Measurements from ENCODE around the gene RALGPS1.

The RALGPS1 gene

DNA sequence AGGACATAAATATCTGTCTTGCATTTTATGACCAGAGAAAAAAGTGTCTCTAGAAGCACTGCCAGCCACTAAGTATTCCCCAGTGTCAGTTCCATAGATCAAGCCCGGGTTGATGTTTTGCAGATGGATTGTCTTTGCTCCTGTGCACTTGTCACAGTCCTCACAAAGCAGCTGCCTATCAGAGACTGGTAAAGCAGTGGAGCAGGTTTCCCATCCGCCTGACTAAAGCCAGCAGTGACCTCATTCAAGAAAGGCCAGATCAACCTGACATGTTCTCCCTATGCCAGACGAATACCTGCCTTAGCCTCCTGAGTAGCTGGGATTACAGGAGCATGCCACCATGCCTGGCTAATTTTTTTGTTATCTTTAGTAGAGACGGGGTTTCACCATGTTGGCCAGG is 323.2 kb downstream of the RALGPS1 start:
- DNase-seq, result no peak

DNA sequence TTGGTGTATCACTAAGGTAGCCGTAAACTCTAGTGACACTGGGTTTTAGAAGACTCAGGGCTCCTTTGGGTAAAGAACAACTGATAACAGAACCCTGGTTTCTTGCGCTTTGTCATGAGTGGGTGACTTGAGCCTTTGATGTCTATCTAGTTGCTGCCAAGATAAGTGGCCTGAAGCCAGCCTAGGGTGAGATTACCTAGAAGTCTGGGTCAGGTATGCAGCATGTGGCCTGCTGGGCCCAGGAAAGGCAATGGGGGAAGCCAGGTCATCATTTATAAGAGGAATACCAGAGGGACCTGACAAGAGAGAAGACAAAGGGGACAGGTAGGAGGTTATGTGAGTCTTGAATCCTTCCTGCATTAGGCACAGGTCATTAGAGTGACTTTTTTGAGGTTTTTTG is 326.8 kb downstream of the RALGPS1 start:
- DNase-seq, result no peak

DNA sequence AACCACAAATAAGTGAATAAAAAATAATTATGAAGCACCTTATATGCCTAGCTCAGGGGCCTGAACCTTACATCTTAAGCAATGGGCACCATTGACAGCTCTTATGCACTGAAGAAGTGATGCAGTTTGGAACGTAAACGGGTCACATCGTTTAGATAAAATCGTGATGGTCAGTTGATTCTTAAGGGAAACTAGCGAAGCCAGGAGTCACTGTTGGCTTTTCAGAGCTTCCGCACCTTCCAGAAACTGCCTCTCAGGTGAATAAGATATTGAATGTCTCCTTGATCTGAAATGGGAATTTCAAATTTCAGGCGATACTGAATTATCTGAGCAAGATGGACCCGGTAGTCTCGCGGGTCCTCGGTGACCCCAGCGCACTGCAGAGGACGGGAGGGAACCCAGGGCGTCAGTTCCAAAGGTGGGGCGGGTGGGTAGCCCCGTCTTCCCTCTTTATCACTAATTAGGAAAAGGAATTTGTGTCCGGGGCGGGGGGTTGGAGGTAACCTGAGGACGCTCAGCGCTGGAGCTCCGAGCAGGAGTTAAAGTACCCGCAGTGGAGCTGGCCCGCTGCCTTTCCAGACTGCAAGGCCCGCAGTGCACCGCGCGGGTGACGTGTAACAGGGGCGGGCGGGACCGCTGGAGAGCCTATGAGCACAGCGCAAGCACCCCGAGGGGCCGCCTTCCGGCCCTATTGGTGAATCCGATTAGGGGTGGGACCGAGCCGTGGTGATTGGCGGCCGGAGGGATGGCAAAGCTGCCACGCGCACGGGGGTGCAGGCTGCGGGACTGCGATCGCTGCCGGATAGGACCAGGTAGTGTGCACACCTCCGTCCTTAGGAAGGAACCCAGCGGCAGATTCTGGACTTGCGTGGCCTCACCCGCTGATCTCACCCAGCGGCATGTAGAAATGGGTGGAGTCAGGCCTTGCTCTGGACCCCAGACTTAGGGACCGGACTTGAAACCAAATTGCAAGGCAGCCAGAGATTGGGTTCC is 330.3 kb downstream of the RALGPS1 start:
- peak; percentile 95 for DNase-seq

DNA sequence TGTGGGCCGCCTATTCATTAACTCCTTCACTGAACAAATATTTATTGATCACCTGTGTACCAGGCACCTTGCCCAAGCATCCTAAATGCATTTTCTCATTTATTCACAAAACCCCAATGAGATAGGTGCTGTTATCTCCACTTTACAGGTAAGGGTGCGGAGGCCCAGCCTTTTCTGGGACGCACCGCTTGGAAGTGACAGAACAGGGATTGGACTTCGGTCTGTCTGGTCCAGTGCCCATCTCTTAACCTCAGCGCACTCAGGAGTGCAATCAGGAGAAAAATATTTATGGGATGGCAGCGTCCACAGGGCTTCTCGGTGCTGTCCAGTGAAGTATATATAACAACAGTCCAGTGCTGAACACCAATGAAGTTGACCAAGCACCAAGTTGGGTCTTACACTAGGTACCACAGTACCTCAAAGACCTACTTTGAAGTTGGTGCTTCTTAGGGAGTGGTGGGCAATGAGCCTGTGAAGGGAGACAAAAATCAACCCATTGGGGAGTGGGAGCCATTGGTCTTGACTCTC is 331.1 kb downstream of the RALGPS1 start:
- no peak for DNase-seq

DNA sequence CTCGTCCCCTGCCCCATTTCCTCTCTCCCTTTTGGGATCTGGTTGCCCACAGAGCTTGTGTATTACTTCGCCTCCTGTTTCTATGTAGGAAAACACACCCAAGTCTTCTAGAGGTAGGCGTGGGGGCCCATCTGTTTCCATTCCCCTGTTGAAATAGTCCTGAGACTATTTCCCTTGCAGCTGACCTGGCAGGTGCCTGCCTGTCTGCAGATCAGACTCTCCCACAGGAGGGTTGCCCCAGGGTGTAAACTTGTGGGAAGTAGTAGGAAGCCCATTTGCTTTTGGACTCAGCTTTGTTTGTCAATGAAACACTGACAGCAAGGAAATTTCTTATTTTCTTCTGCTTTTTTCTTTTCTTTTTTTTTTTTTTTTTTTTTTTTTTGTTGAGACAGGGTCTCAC is 333.7 kb downstream of the RALGPS1 start:
- no peak for DNase-seq

DNA sequence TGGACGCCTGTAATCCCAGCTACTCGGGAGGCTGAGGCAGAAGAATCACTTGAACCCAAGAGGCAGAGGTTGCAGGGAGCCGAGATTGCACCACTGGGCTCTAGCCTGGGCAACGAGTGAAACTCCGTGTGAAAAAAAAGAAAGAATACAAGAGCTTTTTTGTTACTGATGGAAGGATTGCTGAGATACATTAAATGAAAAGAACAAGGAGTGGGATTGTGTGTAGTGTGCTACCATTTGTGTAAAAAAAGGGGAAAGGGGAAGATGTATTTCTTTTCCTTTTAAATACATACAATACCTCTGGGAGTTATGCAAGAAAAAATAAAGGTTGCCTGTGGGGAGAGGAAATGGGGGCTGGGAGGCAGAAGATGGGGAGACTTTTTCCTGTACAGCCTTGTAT is 335.3 kb downstream of the RALGPS1 start:
- DNase-seq, result no peak

DNA sequence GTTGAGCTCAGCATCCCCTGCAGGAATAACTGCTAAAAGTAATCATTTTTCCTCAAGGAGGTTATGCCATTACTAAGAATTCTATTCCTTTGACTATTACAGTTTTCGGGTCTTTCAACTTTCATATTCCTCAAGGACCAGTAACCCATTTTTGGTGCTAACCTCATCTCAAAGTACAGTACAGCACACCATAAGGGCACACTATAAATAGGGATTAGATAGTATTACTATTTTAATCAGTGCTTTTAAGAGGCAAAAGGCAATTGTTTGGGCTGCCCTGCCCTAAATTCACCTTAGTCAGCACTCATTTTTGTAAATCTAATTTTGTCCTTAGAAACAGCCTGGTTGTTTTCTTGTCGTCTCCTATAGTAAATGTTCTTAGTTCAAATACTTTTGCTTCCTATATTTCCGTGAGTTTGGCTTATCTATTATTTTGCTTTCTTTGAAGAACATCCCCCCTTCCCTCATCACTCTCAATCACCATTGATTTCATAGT is 336.4 kb downstream of the RALGPS1 start:
- DNase-seq, result no peak

DNA sequence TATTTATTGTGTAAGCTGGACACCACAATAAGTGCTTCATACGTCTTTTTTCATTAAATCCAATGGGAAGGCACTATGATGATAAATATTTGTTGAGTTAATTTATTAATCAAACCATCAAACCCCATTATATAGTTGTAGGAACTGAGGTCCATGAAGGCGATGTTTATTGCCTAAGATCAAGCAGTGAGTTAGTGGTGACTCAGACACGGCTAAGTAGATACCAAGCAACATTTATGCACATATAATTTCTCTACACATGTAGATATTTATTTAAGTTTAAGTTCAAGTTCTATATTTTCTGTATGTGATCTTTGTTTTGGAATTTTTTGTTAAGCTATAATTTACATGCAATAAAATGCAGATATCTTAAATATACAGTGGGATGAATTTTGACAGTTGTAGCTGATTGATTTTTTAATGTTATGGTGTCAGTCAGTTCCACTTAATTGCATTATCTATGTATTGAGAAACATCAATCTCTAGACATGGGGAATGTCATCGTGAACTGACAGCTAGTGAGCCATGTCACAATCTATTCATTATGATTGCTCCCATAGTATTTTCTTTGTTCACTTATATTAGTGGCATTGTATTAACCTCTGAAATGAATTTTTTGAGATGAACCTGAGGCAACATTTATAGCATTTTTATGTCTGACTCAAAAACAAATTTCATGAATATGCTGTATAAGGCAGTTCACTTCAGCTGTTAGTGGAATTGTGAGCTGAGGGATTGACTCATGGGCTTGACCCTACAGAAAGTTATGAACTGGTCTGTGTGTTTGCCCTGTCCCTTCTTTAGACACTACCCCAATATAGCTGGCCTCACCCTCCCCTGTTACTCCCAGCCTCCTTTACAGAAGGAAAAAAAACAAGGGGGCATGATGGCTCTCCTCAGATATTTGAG is 338.1 kb downstream of the RALGPS1 start:
- DNase-seq, result no peak

DNA sequence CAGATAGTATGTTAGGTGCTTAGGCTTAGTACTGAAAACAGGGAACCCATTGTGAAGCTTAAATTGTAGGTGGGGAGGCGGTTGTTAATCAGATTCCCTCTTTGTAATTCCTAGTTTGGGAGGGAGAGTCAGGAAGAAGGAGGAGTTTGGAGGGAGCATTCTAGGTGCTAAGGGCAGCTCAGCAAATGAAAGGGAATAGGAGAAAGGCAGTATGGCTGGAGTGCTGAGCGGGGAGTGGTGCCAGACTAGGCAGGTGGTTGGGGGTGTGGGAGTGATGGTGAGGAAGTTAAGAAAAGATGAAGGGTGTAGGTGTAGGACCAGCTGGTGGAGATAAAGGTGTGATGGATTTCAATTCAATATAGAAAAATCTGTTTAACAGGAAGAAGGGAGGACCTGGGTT is 338.9 kb downstream of the RALGPS1 start:
- no peak for DNase-seq

DNA sequence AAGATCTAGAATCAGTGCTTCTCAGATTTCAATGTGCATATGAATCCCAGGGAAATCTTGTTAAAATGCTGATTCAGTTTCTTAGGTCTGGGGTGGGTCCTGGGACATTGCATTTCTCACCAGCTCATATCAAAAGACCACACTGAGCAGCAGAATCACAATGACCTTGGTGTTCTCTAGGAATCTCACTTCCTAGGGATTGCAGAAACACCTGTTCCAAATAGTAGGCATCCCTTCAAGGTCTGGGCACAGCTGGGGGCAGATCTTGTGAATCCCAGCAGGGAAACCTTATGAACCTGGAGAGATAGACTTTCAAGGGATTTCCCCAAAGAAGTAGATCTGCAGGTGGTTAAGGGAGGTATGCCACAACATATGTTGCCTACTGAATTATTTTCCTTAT is 341.1 kb downstream of the RALGPS1 start:
- DNase-seq, result no peak

DNA sequence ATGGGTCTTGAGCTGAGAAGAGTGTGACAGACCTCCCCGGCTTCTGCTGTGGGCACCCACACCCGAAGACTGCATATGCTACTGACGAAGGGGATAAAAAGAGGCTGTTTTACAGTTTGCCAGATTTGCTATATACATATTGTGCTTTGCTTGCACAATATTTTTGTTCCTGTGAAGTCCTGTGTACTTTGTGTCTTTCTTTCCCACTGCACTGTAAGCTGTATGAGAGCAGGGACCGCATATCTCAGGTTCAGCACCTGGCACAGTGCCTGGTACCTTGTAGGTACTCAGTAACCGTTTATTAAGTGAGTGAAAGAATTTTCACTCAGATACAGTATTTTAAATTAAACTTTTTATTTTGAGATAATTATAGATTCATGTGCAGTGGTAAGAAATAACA is 341.7 kb downstream of the RALGPS1 start:
- DNase-seq, result no peak

DNA sequence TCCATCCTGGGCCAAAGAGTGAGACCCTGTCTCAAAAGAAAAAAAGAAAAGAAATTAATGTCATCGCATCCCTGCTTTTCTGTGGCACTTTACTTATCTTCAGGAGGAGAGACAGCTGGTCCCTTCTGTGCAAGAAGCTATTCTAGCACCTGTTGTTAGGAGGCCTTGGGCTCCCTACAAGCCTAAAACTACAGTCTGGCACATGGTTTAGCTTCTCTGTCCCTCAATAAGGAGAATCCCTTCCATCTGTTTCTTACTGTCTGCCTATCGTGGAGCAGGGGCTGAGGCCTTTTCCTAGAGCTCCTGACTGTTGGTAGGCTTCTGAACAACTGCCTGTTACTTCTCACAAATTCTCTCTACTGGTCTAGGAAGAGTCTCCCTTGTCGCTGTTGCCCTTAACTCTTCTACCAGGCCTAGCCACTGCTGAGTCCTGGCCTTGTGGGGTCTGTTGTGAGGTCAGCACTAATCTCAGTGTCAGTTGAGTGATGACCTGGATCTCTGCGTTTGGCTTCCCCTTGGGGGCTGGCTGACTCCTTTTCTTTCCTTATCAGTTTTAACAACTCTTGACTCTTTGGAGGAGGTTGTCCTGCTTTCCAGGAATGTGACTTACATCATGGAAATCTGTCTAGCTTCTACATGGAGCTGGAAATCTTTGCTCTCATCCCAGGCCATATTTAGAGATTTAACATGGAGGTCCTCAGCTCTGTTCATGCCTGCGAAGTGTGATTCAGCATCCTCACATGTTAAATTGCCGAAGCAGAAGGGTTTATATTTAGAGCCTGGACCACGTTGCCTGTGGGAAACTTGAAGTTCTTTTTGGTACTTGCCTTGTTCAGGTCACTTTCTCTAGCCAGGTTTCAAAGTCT is 344.3 kb downstream of the RALGPS1 start:
- DNase-seq, result no peak

DNA sequence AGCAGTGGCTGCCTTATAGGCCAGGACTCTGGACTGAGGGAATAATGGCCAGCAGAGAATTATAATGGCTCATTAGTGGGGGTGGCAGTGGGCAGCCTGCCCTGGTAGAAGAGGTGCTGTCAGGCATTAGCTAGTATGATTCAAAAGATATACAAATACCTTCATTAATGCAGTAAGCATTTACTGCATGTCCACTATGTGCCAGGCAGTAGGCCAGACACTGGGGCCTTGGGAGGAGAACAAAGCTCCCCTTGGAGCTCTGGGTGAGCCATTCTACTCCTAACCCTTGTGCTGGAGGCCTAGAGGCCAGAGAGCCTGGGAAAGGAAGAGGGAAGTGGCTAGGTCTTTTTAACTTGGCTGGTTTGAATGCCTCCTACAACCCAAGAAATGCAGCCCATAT is 348.0 kb downstream of the RALGPS1 start:
- no peak for DNase-seq

DNA sequence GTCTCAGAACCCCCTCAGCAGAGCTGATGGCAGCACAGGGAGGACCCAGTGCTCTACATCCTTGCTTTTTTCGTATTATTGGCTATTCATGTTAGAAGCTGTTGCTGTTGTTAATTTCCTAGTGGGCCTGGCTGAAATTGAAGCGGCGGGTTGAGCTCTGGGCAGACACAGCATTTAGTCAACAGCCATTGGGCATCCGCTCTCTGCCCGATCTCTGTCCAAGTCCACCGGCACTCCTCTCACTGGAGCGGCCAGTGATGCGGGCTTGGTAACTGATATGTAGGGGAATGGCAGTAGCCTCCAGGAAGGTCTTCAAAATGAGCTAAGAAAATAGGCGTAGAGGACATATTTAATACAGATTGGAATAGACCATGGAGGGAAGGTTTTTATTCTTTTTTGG is 348.7 kb downstream of the RALGPS1 start:
- no peak for DNase-seq

DNA sequence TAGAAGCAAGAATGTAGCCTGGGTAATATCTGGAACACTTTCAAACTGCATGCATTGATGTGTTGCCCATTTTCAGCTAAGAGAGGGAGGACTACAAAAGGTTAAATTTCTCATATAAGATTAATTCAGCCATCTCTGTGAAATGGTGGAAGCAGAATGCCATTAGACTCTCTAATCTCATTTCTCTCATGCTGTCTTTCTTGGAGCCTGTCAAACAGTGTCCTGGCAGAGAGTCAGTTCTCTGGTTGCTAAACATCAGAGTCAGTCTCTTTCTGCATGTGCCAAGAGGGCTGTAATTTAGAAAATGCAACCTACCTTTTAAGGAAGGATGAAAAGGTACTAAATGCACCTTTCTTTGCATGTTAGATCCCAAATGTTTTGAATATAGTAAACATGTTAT is 349.1 kb downstream of the RALGPS1 start:
- no peak for DNase-seq

DNA sequence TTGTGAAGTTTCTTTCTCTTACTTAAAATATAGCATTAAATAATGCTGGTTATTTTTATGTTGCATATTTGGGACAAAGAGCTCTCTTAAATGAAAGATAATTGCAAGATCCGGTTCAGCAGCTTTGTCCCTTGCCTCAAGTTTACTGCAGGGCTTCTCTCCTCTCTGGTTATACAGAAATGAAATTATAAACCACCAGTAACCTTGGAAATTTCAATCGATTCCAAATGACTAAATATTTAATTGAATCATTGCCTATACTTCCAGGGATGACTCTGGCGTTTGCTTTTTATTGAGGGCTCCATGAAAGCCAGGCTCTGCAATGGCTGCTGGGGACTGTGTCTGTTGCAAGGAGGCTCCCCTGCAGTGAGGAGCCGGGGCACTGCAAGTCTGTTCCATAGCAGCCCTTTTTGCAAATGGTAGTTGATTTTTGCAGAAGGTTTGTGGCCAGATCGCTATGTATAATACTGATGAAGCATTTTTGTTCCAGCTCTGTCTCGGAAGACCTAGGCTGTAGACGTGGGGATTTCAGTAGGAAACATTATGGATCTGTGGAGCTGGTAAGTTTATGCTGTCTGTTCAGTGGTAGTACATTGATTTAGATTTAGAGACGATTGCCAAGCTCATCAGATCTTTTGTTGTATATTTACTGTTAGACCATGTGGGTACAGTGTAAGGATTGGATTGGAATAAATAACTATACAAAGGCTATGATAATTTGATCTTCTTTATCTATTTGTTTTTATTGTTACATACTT is 350.1 kb downstream of the RALGPS1 start, which contains the start of gene GARNL3:
TSS of gene GARNL3 (plus strand) at position 313 of the 758 bp plus-strand sequence. CDS start at position 417, 104 bp downstream.
- DNase-seq, result no peak

DNA sequence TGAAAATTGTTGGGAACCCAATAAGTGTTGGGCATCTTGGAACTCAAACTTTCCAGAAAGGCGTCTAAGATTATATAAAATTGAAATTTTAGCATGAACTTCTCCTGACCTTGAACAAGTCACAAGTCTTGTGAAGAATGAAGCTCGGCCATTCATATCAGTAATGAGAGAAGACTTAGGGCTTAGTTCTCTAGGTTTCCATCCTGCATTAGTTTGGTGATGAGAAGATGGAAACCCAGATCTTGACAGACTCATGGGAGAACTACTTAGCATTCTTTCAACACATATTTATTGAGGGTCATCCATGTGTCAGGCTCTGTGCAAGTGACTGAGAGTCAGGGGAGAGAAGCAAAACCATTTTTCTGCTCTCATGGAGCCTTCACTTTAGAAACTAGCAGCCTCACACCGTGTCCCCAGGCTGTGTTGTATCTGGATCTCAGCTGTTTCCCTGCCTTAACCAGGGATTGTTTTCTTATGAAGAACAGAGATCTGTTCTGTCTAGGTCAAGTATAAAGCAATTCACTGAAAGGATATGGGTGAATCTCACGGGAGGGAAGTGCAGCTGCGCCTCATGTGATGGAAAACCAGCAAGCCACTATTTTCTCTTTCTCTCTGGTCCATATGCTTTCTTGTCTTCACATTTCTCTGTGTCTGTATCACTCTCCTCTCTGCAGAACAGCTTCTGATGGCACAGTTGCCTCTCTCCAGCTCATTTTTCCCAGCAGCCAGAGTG is 353.4 kb downstream of the RALGPS1 start:
- DNase-seq, result no peak

DNA sequence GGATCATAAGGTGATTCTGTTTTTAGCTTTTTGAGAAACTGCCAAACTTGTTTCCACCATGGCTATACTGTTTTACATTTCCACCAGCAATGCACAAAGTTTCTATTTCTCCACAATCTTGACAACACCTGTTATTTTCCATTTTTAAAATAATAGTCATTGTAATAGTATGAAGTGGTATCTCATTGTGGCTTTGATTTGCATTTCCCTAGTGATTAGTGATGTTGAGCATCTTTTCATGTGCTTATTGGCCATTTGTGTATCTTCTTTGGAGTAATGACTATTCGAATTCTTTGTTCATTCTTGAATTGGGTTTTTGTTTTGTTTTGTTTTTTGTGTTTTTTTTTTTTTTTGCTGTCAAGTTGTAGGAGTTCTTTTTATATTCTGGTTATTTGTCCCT is 354.9 kb downstream of the RALGPS1 start:
- no peak for DNase-seq

Data from effector CD4-positive, alpha-beta T cell (primary cell).